Measurements from ENCODE around the gene FLT3. TPM values are rescaled to one million over a fixed set of nuclear protein-coding genes. Genes with fewer than 3 reads are reported as not detected.
"Not testable (repeated sequence)": the region's sequence is repeated elsewhere in the genome, so short reads cannot be mapped to it uniquely, and the experiment has no call there.

FLT3 gene
- total RNA-seq: under 1 TPM in 2 of 4 donors, not detected in 2; 0.55 to 0.95 TPM

GRCh38 chr13:28100150-28101121 lies at the start of gene FLT3:
FLT3 (minus strand) TSS chr13:28100576; CDS start chr13:28100510, 66 bp downstream.
- Histone ChIP-seq H3K27ac (no peak within 1 kb of the TSS), H3K4me1 (peaks cover 0 to 16% (median 11%) of the 10 kb centered on the region in 4 donors), H3K9me3 (no peaks in the 10 kb centered on the region), H3K36me3 (no peaks in the 10 kb centered on the region), H3K4me3 (peak within 1 kb of the TSS in 3 of 4 donors; percentile 31 to 51 (median 36)), H3K27me3 (peaks cover 92% of the 10 kb centered on the region)
- TF ChIP-seq EP300 (IDR thresholded peaks at IDR 0.05; ENCODE audit: low read depth) (no peak), POLR2AphosphoS5 (IDR thresholded peaks at IDR 0.05) (no peak), POLR2A (IDR thresholded peaks at IDR 0.05) (no peak)
- TF ChIP-seq, protein P1, sequence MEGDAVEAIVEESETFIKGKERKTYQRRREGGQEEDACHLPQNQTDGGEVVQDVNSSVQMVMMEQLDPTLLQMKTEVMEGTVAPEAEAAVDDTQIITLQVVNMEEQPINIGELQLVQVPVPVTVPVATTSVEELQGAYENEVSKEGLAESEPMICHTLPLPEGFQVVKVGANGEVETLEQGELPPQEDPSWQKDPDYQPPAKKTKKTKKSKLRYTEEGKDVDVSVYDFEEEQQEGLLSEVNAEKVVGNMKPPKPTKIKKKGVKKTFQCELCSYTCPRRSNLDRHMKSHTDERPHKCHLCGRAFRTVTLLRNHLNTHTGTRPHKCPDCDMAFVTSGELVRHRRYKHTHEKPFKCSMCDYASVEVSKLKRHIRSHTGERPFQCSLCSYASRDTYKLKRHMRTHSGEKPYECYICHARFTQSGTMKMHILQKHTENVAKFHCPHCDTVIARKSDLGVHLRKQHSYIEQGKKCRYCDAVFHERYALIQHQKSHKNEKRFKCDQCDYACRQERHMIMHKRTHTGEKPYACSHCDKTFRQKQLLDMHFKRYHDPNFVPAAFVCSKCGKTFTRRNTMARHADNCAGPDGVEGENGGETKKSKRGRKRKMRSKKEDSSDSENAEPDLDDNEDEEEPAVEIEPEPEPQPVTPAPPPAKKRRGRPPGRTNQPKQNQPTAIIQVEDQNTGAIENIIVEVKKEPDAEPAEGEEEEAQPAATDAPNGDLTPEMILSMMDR (IDR thresholded peaks at IDR 0.05): no peak
- in situ Hi-C loops (cut with MboI; ENCODE audit: low pct_ligation_motif_present in 1 of 4, low pct_unique_long_range_greater_than_20kb in 1 of 4, low sequenced_read_pairs in 3 of 4): no loop called here
- peak; percentile 62 for DNase-seq
- WGBS, 2 donors (ENCODE audit: low coverage in 1 of 2): 3% methylated on average over 86 of the region's 106 CpGs; no CpG with 5 or more reads in 1 of the 2 donors
- intact Hi-C loops (cut with DNase I; ENCODE audit: low total_unique reads): loop anchor here (1.0 kb wide), 1 partner anchor 35 kb away; no protein-coding TSS in a partner anchor

GRCh38 chr13:28147495-28147894 lies 47.1 kb upstream of the FLT3 start:
- TF ChIP-seq, protein P1 (IDR thresholded peaks at IDR 0.05): no peak
- TF ChIP-seq POLR2A (IDR thresholded peaks at IDR 0.05) (no peak), EP300 (IDR thresholded peaks at IDR 0.05; ENCODE audit: low read depth) (no peak), POLR2AphosphoS5 (IDR thresholded peaks at IDR 0.05) (no peak)
- Histone ChIP-seq H3K36me3 (no peaks in the 10 kb centered on the region), H3K27me3 (no peaks in the 10 kb centered on the region), H3K4me3 (no peak overlapping the region), H3K4me1 (peaks cover 0 to 9% (median 0%) of the 10 kb centered on the region in 4 donors), H3K27ac (no peak overlapping the region), H3K9me3 (no peaks in the 10 kb centered on the region)
- WGBS, 2 donors (ENCODE audit: low coverage in 1 of 2): 68 to 100% methylated on average over 1 of the region's 1 CpG
- DNase-seq: no peak
- in situ Hi-C loops (cut with MboI; ENCODE audit: low pct_ligation_motif_present in 1 of 4, low pct_unique_long_range_greater_than_20kb in 1 of 4, low sequenced_read_pairs in 3 of 4): no loop called here
- intact Hi-C loops (cut with DNase I; ENCODE audit: low total_unique reads): no loop called here

GRCh38 chr13:28145049-28145448 lies 44.7 kb upstream of the FLT3 start:
- 87 to 88% methylated on average over 6 of the region's 6 CpGs for WGBS, 2 donors (ENCODE audit: low coverage in 1 of 2)
- H3K9me3 ChIP-seq: no peaks in the 10 kb centered on the region
- TF ChIP-seq, protein P1 (IDR thresholded peaks at IDR 0.05): no peak
- TF ChIP-seq POLR2A (IDR thresholded peaks at IDR 0.05): no peak
- TF ChIP-seq EP300 (IDR thresholded peaks at IDR 0.05; ENCODE audit: low read depth): no peak
- no peak for TF ChIP-seq POLR2AphosphoS5 (IDR thresholded peaks at IDR 0.05)
- in situ Hi-C loops (cut with MboI; ENCODE audit: low pct_ligation_motif_present in 1 of 4, low pct_unique_long_range_greater_than_20kb in 1 of 4, low sequenced_read_pairs in 3 of 4) (no loop called here), intact Hi-C loops (cut with DNase I; ENCODE audit: low total_unique reads) (no loop called here)
- no peaks in the 10 kb centered on the region for H3K36me3 ChIP-seq
- no peak overlapping the region for H3K27ac ChIP-seq
- no peak for DNase-seq
- H3K27me3 ChIP-seq: no peaks in the 10 kb centered on the region
- H3K4me1 ChIP-seq: peaks cover 4 to 23% (median 8%) of the 10 kb centered on the region in 4 donors
- H3K4me3 ChIP-seq: no peak overlapping the region

GRCh38 chr13:28141542-28141941 lies 41.2 kb upstream of the FLT3 start:
- in situ Hi-C loops (cut with MboI; ENCODE audit: low pct_ligation_motif_present in 1 of 4, low pct_unique_long_range_greater_than_20kb in 1 of 4, low sequenced_read_pairs in 3 of 4); H3K36me3 ChIP-seq; H3K9me3 ChIP-seq; H3K4me3 ChIP-seq; H3K27me3 ChIP-seq; DNase-seq; H3K27ac ChIP-seq; intact Hi-C loops (cut with DNase I; ENCODE audit: low total_unique reads): not testable (repeated sequence)
- H3K4me1 ChIP-seq: peaks cover 4 to 35% (median 20%) of the 10 kb centered on the region in 4 donors
- 85 to 98% methylated on average over 3 to 10 of the region's 10 CpGs for WGBS, 2 donors (ENCODE audit: low coverage in 1 of 2)
